ENCODE results near the gene BNC2.

- no peak for TF ChIP-seq CTCF (conservative IDR thresholded peaks at IDR 0.05; ENCODE audit: low read depth, low read length)
- TF ChIP-seq EZH2 (IDR thresholded peaks at IDR 0.05; ENCODE audit: low read length, unreplicated experiment), result no peak
Measured at GRCh38 chr9:16559418-16560188, 310.9 kb downstream of the BNC2 start.
